Adrenal gland (tissue), 12 donors: Measurements from ENCODE around the gene MACROD2. TPM values are rescaled to one million over a fixed set of nuclear protein-coding genes. Genes with fewer than 3 reads are reported as not detected.

Experiments used
- DNase-seq, 7 donors: peaks; one replicate each; pipeline ENCODE4 v3.0.0-alpha.2; 2019 to 2020
- H3K27ac ChIP-seq, 5 donors: fragments of 200-600 bp; sonication (generic) in 4 of 5; 1 replicate in 3 of 5; 2 replicates in 2 of 5; pipeline versions ENCODE4 v1.5.1 to v1.8.0; 2016 to 2020; ENCODE audit warnings: mild to moderate bottlenecking in 1 of 5
- H3K27me3 ChIP-seq: fragments of 200-600 bp; 2 replicates; pipeline ENCODE4 v1.8.0; 2021
- H3K36me3 ChIP-seq, 2 donors: fragments of 200-600 bp; replicated peaks in 1 of 2; 1 replicate in 1 of 2; 2 replicates in 1 of 2; pipeline versions ENCODE4 v1.5.1 to v1.8.0; 2018 to 2022
- H3K4me1 ChIP-seq, 2 donors: fragments of 200-600 bp; replicated peaks in 1 of 2; 1 replicate in 1 of 2; 2 replicates in 1 of 2; pipeline versions ENCODE4 v1.5.1 to v1.8.0; 2018 to 2021
- H3K4me3 ChIP-seq, 4 donors: fragments of 200-600 bp; sonication (generic) in 3 of 4; one replicate each; pipeline ENCODE4 v1.5.1; 2016 to 2018
- H3K9me3 ChIP-seq, 3 donors: fragments of 200-600 bp; sonication (generic) in 1 of 3; replicated peaks in 1 of 3; 1 replicate in 2 of 3; 2 replicates in 1 of 3; pipeline versions ENCODE4 v1.5.1 to v1.8.0; 2016 to 2021
- CTCF ChIP-seq, 6 experiments: fragments of 450-650 bp in 4 of 6; fragments of 200-600 bp in 2 of 6; sonication (generic) in 1 of 6; IDR thresholded peaks; 1 replicate in 5 of 6; 2 replicates in 1 of 6; pipeline versions ENCODE4 v1.5.1 to v1.8.0; 2016 to 2021; ENCODE audit warnings: antibody characterized with exemption in 6 of 6, mild to moderate bottlenecking in 2 of 6, moderate library complexity in 1 of 6
- POLR2A ChIP-seq, 2 donors: fragments of 450-650 bp; IDR thresholded peaks; one replicate each; pipeline ENCODE4 v1.6.1; 2017; ENCODE audit warnings: antibody characterized with exemption in 2 of 2, mild to moderate bottlenecking in 2 of 2, moderate library complexity in 1 of 2
- WGBS, 4 donors: extraction: QIAGEN DNeasy Blood & Tissue Kit in 2 of 4; methylation state at CpG; one replicate each; pipeline versions ENCODE4 v1.1.5 to v1.1.7; 2013 to 2017; 5-methylcytosine and 5-hydroxymethylcytosine counted together
- intact Hi-C, 2 donors: fragments of 100-400 bp; cut with DNase I; formaldehyde crosslinking; loops; one replicate each; pipeline versions ENCODE4 v1.14.1 to v1.15.0; 2022 to 2023
- polyA plus RNA-seq, 3 donors: library from polyadenylated mRNA; stranded (reverse); fragments of 200-250 nt in 2 of 3; fragments of 350-450 nt in 1 of 3; fragmentation: Illumina TruSeq in 1 of 3; extraction: RNeasy Lipid Tissue Mini Kit (QIAGEN cat#74804) in 1 of 3; gene quantifications; one replicate each; pipeline ENCODE4 v1.2.3, GENCODE V29; 2013 to 2014
- total RNA-seq, 9 donors: library from RNA; depleted of rRNA in 4 of 9; stranded (reverse); fragments of >200 nt in 4 of 9; fragments of 120-200 nt in 1 of 9; fragmentation: NEBNext Ultra II Directional in 1 of 9; extraction: Animal tissue kit (Norgen Biotek cat#: 25700) in 1 of 9; gene quantifications; one replicate each; pipeline versions ENCODE4 v1.1.0 to v1.2.4, GENCODE V29; 2013 to 2023
- donor health status: healthy with polysubstance abuse.
- donor health status: Bipolar disorder and iron deficiency.
- donor health status: DM: yes; HTN: yes; CAD: no.
- donor health status: DM: no; HTN: no; CAD: no.
- donor health status: DM: no; HTN: no; CAD: no.
- donor health status: DM: yes; HTN: yes; CAD: no.

The MACROD2 gene
- total and polyA plus RNA-seq, 12 donors: 1.1 to 21.2 (median 6.4) TPM

GRCh38 chr20:16027686-16028085 lies 2032.4 kb downstream of the MACROD2 start:
- Histone ChIP-seq H3K9me3 (no peaks in the 10 kb centered on the region), H3K4me3 (no peak overlapping the region), H3K36me3 (no peaks in the 10 kb centered on the region), H3K27ac (no peak overlapping the region), H3K27me3 (no peaks in the 10 kb centered on the region), H3K4me1 (no peaks in the 10 kb centered on the region)
- intact Hi-C loops: no loop called here
- no peak for DNase-seq
- no peak for TF ChIP-seq POLR2A (IDR thresholded peaks at IDR 0.05)
- no peak for TF ChIP-seq CTCF (IDR thresholded peaks at IDR 0.05)

GRCh38 chr20:16028923-16029322 lies 2033.6 kb downstream of the MACROD2 start:
- Histone ChIP-seq H3K27me3 (no peaks in the 10 kb centered on the region), H3K27ac (no peak overlapping the region), H3K4me3 (no peak overlapping the region), H3K9me3 (no peaks in the 10 kb centered on the region), H3K4me1 (no peaks in the 10 kb centered on the region), H3K36me3 (no peaks in the 10 kb centered on the region)
- intact Hi-C loops: no loop called here
- DNase-seq: no peak
- TF ChIP-seq POLR2A (IDR thresholded peaks at IDR 0.05): no peak
- TF ChIP-seq CTCF (IDR thresholded peaks at IDR 0.05): no peak
- 87 to 94% (median 89%) methylated on average over 6 of the region's 6 CpGs for WGBS, 4 donors

GRCh38 chr20:16030253-16030652 lies 2034.9 kb downstream of the MACROD2 start:
- 54 to 63% (median 55%) methylated on average over 2 of the region's 2 CpGs for WGBS, 4 donors
- H3K36me3 ChIP-seq: no peaks in the 10 kb centered on the region
- H3K9me3 ChIP-seq: no peaks in the 10 kb centered on the region
- no peaks in the 10 kb centered on the region for H3K27me3 ChIP-seq
- DNase-seq: no peak
- TF ChIP-seq POLR2A (IDR thresholded peaks at IDR 0.05) (no peak), CTCF (IDR thresholded peaks at IDR 0.05) (no peak)
- H3K27ac ChIP-seq: no peak overlapping the region
- no peaks in the 10 kb centered on the region for H3K4me1 ChIP-seq
- H3K4me3 ChIP-seq: no peak overlapping the region
- intact Hi-C loops: no loop called here

GRCh38 chr20:16035576-16035975 lies 2040.3 kb downstream of the MACROD2 start:
- H3K27ac ChIP-seq: no peak overlapping the region
- DNase-seq: no peak
- no peak overlapping the region for H3K4me3 ChIP-seq
- intact Hi-C loops: no loop called here
- H3K27me3 ChIP-seq: no peaks in the 10 kb centered on the region
- 88 to 95% (median 91%) methylated on average over 3 of the region's 3 CpGs for WGBS, 4 donors
- TF ChIP-seq POLR2A (IDR thresholded peaks at IDR 0.05) (no peak), CTCF (IDR thresholded peaks at IDR 0.05) (no peak)
- no peaks in the 10 kb centered on the region for H3K4me1 ChIP-seq
- H3K9me3 ChIP-seq: no peaks in the 10 kb centered on the region
- no peaks in the 10 kb centered on the region for H3K36me3 ChIP-seq
